CD14-positive monocyte (primary cell): ENCODE measurements around the gene RCVRN. TPM values are rescaled to one million over a fixed set of nuclear protein-coding genes. Genes with fewer than 3 reads are reported as not detected.

ENCODE experiments used
- DNase-seq, 3 donors: peaks; one replicate each; pipeline ENCODE4 v3.0.0-alpha.2; 2011 to 2022
- H2AFZ ChIP-seq: 2 replicates; pipeline ENCODE4 v1.6.0; 2012; ENCODE audit warnings: mild to moderate bottlenecking, low read depth, low read length, inconsistent platforms; ENCODE audit not compliant: insufficient read depth, poor library complexity, severe bottlenecking
- H3K27ac ChIP-seq, 2 donors: 1 replicate in 1 of 2; 2 replicates in 1 of 2; pipeline ENCODE4 v1.5.1; 2012 to 2013; ENCODE audit warnings: low read length in 2 of 2, control low read depth in 1 of 2, inconsistent platforms in 1 of 2, low read depth in 1 of 2, mild to moderate bottlenecking in 1 of 2
- H3K27me3 ChIP-seq, 2 donors: one replicate each; pipeline versions ENCODE4 v1.6.0 to v1.6.1; 2011 to 2013; ENCODE audit warnings: low read length in 2 of 2; ENCODE audit not compliant: control insufficient read depth in 2 of 2, insufficient read depth in 2 of 2
- H3K36me3 ChIP-seq, 2 donors: replicated peaks in 1 of 2; 1 replicate in 1 of 2; 2 replicates in 1 of 2; pipeline versions ENCODE4 v1.5.1 to v1.6.1; 2012 to 2013; ENCODE audit warnings: low read length in 2 of 2, control low read depth in 1 of 2, inconsistent platforms in 1 of 2, mild to moderate bottlenecking in 1 of 2; ENCODE audit not compliant: insufficient read depth in 2 of 2, control insufficient read depth in 1 of 2
- H3K4me1 ChIP-seq, 2 donors: 1 replicate in 1 of 2; 2 replicates in 1 of 2; pipeline versions ENCODE4 v1.5.1 to v1.6.1; 2012 to 2013; ENCODE audit warnings: low read length in 2 of 2, control low read depth in 1 of 2, inconsistent platforms in 1 of 2, mild to moderate bottlenecking in 1 of 2, moderate library complexity in 1 of 2; ENCODE audit not compliant: insufficient read depth in 2 of 2, control insufficient read depth in 1 of 2
- H3K4me2 ChIP-seq: replicated peaks from 2 replicates; pipeline ENCODE3; 2012; ENCODE audit warnings: low read length, moderate library complexity, mild to moderate bottlenecking; ENCODE audit not compliant: poor library complexity, severe bottlenecking; ENCODE audit errors: extremely low read depth
- H3K4me3 ChIP-seq, 3 experiments: fragments of 200-600 bp in 1 of 3; sonication (generic) in 1 of 3; replicated peaks in 1 of 3; 1 replicate in 2 of 3; 2 replicates in 1 of 3; pipeline ENCODE4 v1.5.1; 2011 to 2013; ENCODE audit warnings: low read length in 3 of 3, mild to moderate bottlenecking in 3 of 3, control low read depth in 2 of 3, low read depth in 2 of 3, inconsistent platforms in 1 of 3, moderate library complexity in 1 of 3
- H3K79me2 ChIP-seq: 2 replicates; pipeline ENCODE4 v1.6.0; 2012; ENCODE audit warnings: mild to moderate bottlenecking, control low read depth, inconsistent platforms, low read length, moderate library complexity; ENCODE audit not compliant: insufficient read depth
- H3K9ac ChIP-seq: 2 replicates; pipeline ENCODE4 v1.6.0; 2017; ENCODE audit warnings: low read length, mild to moderate bottlenecking; ENCODE audit not compliant: insufficient read depth, poor library complexity, severe bottlenecking
- H3K9me3 ChIP-seq, 2 donors: replicated peaks in 1 of 2; 1 replicate in 1 of 2; 2 replicates in 1 of 2; pipeline versions ENCODE4 v1.5.1 to v1.6.1; 2012 to 2013; ENCODE audit warnings: low read length in 2 of 2, control low read depth in 1 of 2; ENCODE audit not compliant: control insufficient read depth in 1 of 2, insufficient read depth in 1 of 2
- H4K20me1 ChIP-seq: 2 replicates; pipeline ENCODE4 v1.6.0; 2012; ENCODE audit warnings: mild to moderate bottlenecking, low read length, control low read depth, moderate library complexity; ENCODE audit not compliant: insufficient read depth
- H3K27ac Mint-ChIP-seq, 7 donors: one replicate each; pipeline ENCODE4 v1.8.0; 2020; ENCODE audit warnings: mild to moderate bottlenecking in 7 of 7, mixed read lengths in 7 of 7, moderate library complexity in 6 of 7, inconsistent platforms in 2 of 7
- H3K27me3 Mint-ChIP-seq, 3 donors: one replicate each; pipeline ENCODE4 v1.8.0; 2021 to 2022; ENCODE audit warnings: low read depth in 3 of 3, mild to moderate bottlenecking in 3 of 3, mixed read lengths in 3 of 3, moderate library complexity in 3 of 3, inconsistent platforms in 1 of 3
- H3K36me3 Mint-ChIP-seq, 2 donors: one replicate each; pipeline ENCODE4 v1.8.0; 2020; ENCODE audit warnings: mixed read lengths in 2 of 2, inconsistent platforms in 1 of 2, mild to moderate bottlenecking in 1 of 2
- H3K4me1 Mint-ChIP-seq: one replicate; pipeline ENCODE4 v1.8.0; 2020; ENCODE audit warnings: mild to moderate bottlenecking, mixed read lengths
- H3K4me3 Mint-ChIP-seq, 2 donors: one replicate each; pipeline ENCODE4 v1.8.0; 2020; ENCODE audit warnings: mild to moderate bottlenecking in 2 of 2, mixed read lengths in 2 of 2, moderate library complexity in 1 of 2
- H3K9me3 Mint-ChIP-seq, 7 donors: one replicate each; pipeline ENCODE4 v1.8.0; 2020 to 2022; ENCODE audit warnings: mixed read lengths in 7 of 7, mild to moderate bottlenecking in 6 of 7, moderate library complexity in 6 of 7, inconsistent platforms in 2 of 7
- CTCF ChIP-seq: fragments of 200-600 bp; IDR thresholded peaks from one replicate; pipeline ENCODE4 v1.8.0; 2022; ENCODE audit warnings: antibody characterized with exemption, mild to moderate bottlenecking
- WGBS: methylation state at CpG from one replicate; pipeline ENCODE4 v1.1.5; 2013; ENCODE audit warnings: missing lambda C conversion rate; ENCODE audit not compliant: insufficient coverage; 5-methylcytosine and 5-hydroxymethylcytosine counted together
- intact Hi-C, 2 donors: fragments of 100-400 bp; cut with micrococcal nuclease; formaldehyde crosslinking; loops; one replicate each; pipeline versions ENCODE4 v1.15.0 to v1.15.1; 2023
- polyA plus RNA-seq, 3 donors: library from polyadenylated mRNA; depleted of rRNA in 1 of 3; unstranded in 2 of 3; stranded (reverse) in 1 of 3; fragments of 300-500 nt in 2 of 3; fragments of >200 nt in 1 of 3; fragmentation: Illumina TruSeq in 2 of 3; gene quantifications; 1 replicate in 2 of 3; 2 replicates in 1 of 3; pipeline ENCODE4 v1.2.3, GENCODE V29; 2012 to 2021

RCVRN gene
- polyA plus RNA-seq, 3 donors: 2.5 TPM; not detected in 2

- H3K36me3 ChIP-seq: peaks cover 85 to 96% of the 10 kb centered on the region in 2 donors
- intact Hi-C loops: no loop called here
- 98% methylated on average over 8 of the region's 8 CpGs for WGBS
Measured at GRCh38 chr17:9916108-9916507, 11.0 kb upstream of the RCVRN start.

DNA sequence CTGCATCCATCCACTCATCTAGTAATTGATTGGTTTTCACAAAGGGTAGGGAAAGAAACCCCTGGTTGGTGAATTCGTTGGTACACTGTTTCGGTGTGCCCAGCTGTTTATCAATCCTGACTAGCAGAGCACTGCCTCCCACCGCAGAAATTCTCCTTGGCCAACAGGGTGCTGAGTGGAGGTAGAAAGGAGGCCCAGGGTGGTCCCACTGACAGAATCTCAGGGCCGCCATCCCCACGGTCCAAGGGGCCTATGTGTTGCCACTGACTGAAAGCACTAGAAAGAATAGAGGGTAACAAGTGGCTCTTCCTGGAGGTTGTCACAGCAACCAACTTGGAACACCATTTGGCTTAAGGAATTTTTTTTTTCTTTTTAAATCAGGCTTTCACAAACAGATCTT, 8.4 kb upstream of the RCVRN start:
- H3K27me3 ChIP-seq: no peaks in the 10 kb centered on the region
- WGBS: 100% methylated on average over 5 of the region's 5 CpGs

More at GRCh38 chr17:9916108-9916507, 11.0 kb upstream of the RCVRN start:
- H3K79me2 ChIP-seq: no peaks in the 10 kb centered on the region
- TF ChIP-seq CTCF: no peak
- H3K9me3 Mint-ChIP-seq: peaks cover 0 to 2% (median 0%) of the 10 kb centered on the region in 7 donors
- no peak overlapping the region for H3K4me3 Mint-ChIP-seq
- H3K4me2 ChIP-seq: no peak overlapping the region
- H3K27me3 ChIP-seq: no peaks in the 10 kb centered on the region
- H3K9ac ChIP-seq: no peak overlapping the region
- peaks cover 79% of the 10 kb centered on the region for H4K20me1 ChIP-seq
- no peaks in the 10 kb centered on the region for H3K9me3 ChIP-seq
- DNase-seq: no peak
- no peak overlapping the region for H3K4me3 ChIP-seq
- no peak overlapping the region for H2AFZ ChIP-seq
- H3K36me3 Mint-ChIP-seq: peaks cover 89 to 95% of the 10 kb centered on the region in 2 donors
- peak overlapping the region in 1 of 7 donors; percentile 13 for H3K27ac Mint-ChIP-seq
- no peaks in the 10 kb centered on the region for H3K4me1 ChIP-seq
- no peak overlapping the region for H3K27ac ChIP-seq
- H3K27me3 Mint-ChIP-seq: no peaks in the 10 kb centered on the region
- H3K4me1 Mint-ChIP-seq: no peaks in the 10 kb centered on the region

More for the DNA sequence above, 8.4 kb upstream of the RCVRN start:
- Histone ChIP-seq H3K4me2 (no peak overlapping the region), H3K4me3 (no peak overlapping the region), H3K79me2 (no peaks in the 10 kb centered on the region), H3K36me3 (peaks cover 59 to 70% of the 10 kb centered on the region in 2 donors), H4K20me1 (peaks cover 78% of the 10 kb centered on the region), H3K27ac (no peak overlapping the region), H3K9me3 (no peaks in the 10 kb centered on the region), H3K9ac (no peak overlapping the region), H2AFZ (no peak overlapping the region), H3K4me1 (no peaks in the 10 kb centered on the region)
- peaks cover 0 to 2% (median 0%) of the 10 kb centered on the region in 7 donors for H3K9me3 Mint-ChIP-seq
- no peak for DNase-seq
- peaks cover 0 to 2% (median 0%) of the 10 kb centered on the region in 3 donors for H3K27me3 Mint-ChIP-seq
- intact Hi-C loops: no loop called here
- H3K36me3 Mint-ChIP-seq: peaks cover 63 to 69% of the 10 kb centered on the region in 2 donors
- H3K27ac Mint-ChIP-seq: peak overlapping the region in 1 of 7 donors; percentile 24
- TF ChIP-seq CTCF: no peak
- H3K4me3 Mint-ChIP-seq: no peak overlapping the region
- H3K4me1 Mint-ChIP-seq: no peaks in the 10 kb centered on the region
